C1 segment of cervical spinal cord (tissue), 14 donors: ENCODE measurements around the gene ATG9B.
"Not testable (repeated sequence)": the region's sequence is repeated elsewhere in the genome, so short reads cannot be mapped to it uniquely, and the experiment has no call there.

ENCODE experiments used
- DNase-seq, 14 donors: peaks; one replicate each; lab custom pipeline; 2025; lab: John Stamatoyannopoulos, UW

The ATG9B gene

GRCh38 chr7:151039850-151040548 lies 15.7 kb upstream of the ATG9B start:
- no peak for DNase-seq

GRCh38 chr7:151038951-151039849 lies 14.9 kb upstream of the ATG9B start:
- DNase-seq: peak in 2 of 14 donors; percentile 27 to 34

- peak in 2 of 14 donors; percentile 14 to 40 for DNase-seq
These were observed 11.6 kb upstream of the ATG9B start for GRCh38 chr7:151035902-151036301.

- no peak for DNase-seq
These were observed 10.9 kb upstream of the ATG9B start for GRCh38 chr7:151035026-151035717.

GRCh38 chr7:151034312-151035025 lies 10.2 kb upstream of the ATG9B start:
- DNase-seq: no peak

- no peak for DNase-seq
These were observed 9.6 kb upstream of the ATG9B start for GRCh38 chr7:151033864-151034249.

GRCh38 chr7:151032936-151033863 lies 8.9 kb upstream of the ATG9B start:
- DNase-seq: no peak

GRCh38 chr7:151031011-151031410 lies 6.7 kb upstream of the ATG9B start:
- no peak for DNase-seq

- DNase-seq: no peak
These were observed 4.7 kb upstream of the ATG9B start for GRCh38 chr7:151028948-151029501.

- DNase-seq: peak; percentile 88 to 99 (median 98)
These were observed 4.0 kb upstream of the ATG9B start, which contains the start of gene ABCB8 for GRCh38 chr7:151028131-151028947. Gene ABCB8, plus strand, starts transcription at chr7:151028450. Its CDS starts 66 bp downstream, at chr7:151028516.

- DNase-seq: not testable (repeated sequence)
These were observed 3.4 kb upstream of the ATG9B start for GRCh38 chr7:151027728-151028130.

- not testable (repeated sequence) for DNase-seq
These were observed 2.8 kb upstream of the ATG9B start for GRCh38 chr7:151026771-151027727.

- DNase-seq: no peak
These were observed 1.8 kb upstream of the ATG9B start for GRCh38 chr7:151025924-151026671.

- no peak for DNase-seq
These were observed 1.1 kb downstream of the ATG9B start for GRCh38 chr7:151023232-151023631.

GRCh38 chr7:151020231-151020630 lies 4.1 kb downstream of the ATG9B start:
- DNase-seq: no peak

GRCh38 chr7:151019130-151019447 lies 5.2 kb downstream of the ATG9B start:
- DNase-seq: no peak

- DNase-seq: peak in 2 of 14 donors; percentile 21 to 25
These were observed 5.7 kb downstream of the ATG9B start for GRCh38 chr7:151018421-151019129.
